Endothelial cell of umbilical vein (primary cell): Measurements from ENCODE around the gene TLR1.

Experiments used
- EZH2 ChIP-seq: IDR thresholded peaks from 2 replicates; pipeline ENCODE4 v1.6.1; 2012; ENCODE audit warnings: borderline replicate concordance, low read depth, mild to moderate bottlenecking, moderate library complexity, low read length, inconsistent platforms; ENCODE audit not compliant: severe bottlenecking
- MYC ChIP-seq: IDR thresholded peaks from one replicate; pipeline ENCODE4 v1.6.1; 2011; ENCODE audit warnings: mild to moderate bottlenecking, low read depth, low read length
- POLR2A ChIP-seq: IDR thresholded peaks from 2 replicates; pipeline ENCODE4 v1.6.1; 2012; ENCODE audit warnings: low read depth, mild to moderate bottlenecking, control low read depth, low read length
- TF ChIP-seq, protein P1 (sequence below), 2 donors: IDR thresholded peaks; 1 replicate in 1 of 2; 2 replicates in 1 of 2; pipeline ENCODE4 v1.5.1; 2011; ENCODE audit warnings: low read length in 2 of 2, mild to moderate bottlenecking in 2 of 2, moderate library complexity in 2 of 2, control low read depth in 1 of 2, inconsistent platforms in 1 of 2, low read depth in 1 of 2; ENCODE audit not compliant: insufficient read depth in 1 of 2; ENCODE audit errors: extremely low read depth in 1 of 2

DNA sequence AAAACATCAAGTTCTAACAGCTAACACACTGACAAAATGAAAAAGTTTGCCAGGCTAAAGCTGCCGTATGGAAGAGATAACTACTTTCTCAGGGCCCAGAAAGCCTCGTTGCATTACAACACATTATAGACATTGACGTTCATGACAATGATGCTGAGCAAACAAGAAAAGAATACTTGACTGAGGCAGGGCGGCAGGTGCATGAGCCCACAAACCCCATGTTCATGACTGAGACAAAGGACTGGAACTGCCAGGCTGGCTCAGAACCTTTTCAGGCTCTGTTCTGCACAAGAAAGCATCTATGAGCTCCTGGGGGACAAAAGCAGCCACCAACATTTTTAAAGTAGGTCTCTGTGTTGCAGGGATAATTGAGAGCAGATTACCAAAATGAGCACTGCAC is 38.4 kb upstream of the TLR1 start:
- TF ChIP-seq, protein P1, sequence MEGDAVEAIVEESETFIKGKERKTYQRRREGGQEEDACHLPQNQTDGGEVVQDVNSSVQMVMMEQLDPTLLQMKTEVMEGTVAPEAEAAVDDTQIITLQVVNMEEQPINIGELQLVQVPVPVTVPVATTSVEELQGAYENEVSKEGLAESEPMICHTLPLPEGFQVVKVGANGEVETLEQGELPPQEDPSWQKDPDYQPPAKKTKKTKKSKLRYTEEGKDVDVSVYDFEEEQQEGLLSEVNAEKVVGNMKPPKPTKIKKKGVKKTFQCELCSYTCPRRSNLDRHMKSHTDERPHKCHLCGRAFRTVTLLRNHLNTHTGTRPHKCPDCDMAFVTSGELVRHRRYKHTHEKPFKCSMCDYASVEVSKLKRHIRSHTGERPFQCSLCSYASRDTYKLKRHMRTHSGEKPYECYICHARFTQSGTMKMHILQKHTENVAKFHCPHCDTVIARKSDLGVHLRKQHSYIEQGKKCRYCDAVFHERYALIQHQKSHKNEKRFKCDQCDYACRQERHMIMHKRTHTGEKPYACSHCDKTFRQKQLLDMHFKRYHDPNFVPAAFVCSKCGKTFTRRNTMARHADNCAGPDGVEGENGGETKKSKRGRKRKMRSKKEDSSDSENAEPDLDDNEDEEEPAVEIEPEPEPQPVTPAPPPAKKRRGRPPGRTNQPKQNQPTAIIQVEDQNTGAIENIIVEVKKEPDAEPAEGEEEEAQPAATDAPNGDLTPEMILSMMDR (IDR thresholded peaks at IDR 0.05; ENCODE audit: extremely low read depth in 1 of 2, insufficient read depth in 1 of 2, low read depth in 1 of 2, low read length in 2 of 2) = no peak
- no peak for TF ChIP-seq EZH2
- TF ChIP-seq MYC = no peak
- TF ChIP-seq POLR2A = no peak
